LHCN-M2 (cell line): ENCODE results near the gene CCNL2. TPM values are rescaled to one million over a fixed set of nuclear protein-coding genes. Genes with fewer than 3 reads are reported as not detected.
"Not testable (repeated sequence)": the region's sequence is repeated elsewhere in the genome, so short reads cannot be mapped to it uniquely, and the experiment has no call there.

Experiments used
- DNase-seq: peaks from one replicate; pipeline ENCODE4 v3.0.0-alpha.2; 2012; ENCODE audit warnings: low read depth
- total RNA-seq: library from RNA; depleted of rRNA; stranded (reverse); fragments of >200 nt; gene quantifications from 2 replicates; pipeline ENCODE4 v1.2.3, GENCODE V29; 2014

CCNL2 gene
- total RNA-seq, 1 experiment from 2014 or later: 118 TPM

GRCh38 chr1:1419813-1420653, 20.9 kb upstream of the CCNL2 start:
- DNase-seq: no peak

- DNase-seq: no peak
These were observed 20.3 kb upstream of the CCNL2 start for GRCh38 chr1:1419363-1419812.

- no peak for DNase-seq
These were observed 19.6 kb upstream of the CCNL2 start for GRCh38 chr1:1418464-1419362.

GRCh38 chr1:1417825-1418463, 18.8 kb upstream of the CCNL2 start:
- DNase-seq: not testable (repeated sequence)

GRCh38 chr1:1417396-1417795, 18.3 kb upstream of the CCNL2 start:
- not testable (repeated sequence) for DNase-seq

- no peak for DNase-seq
These were observed 16.6 kb upstream of the CCNL2 start for GRCh38 chr1:1415751-1416150.

- DNase-seq: not testable (repeated sequence)
These were observed 13.3 kb upstream of the CCNL2 start for GRCh38 chr1:1412311-1412902.

- no peak for DNase-seq
These were observed 12.5 kb upstream of the CCNL2 start for GRCh38 chr1:1411626-1412025.

- DNase-seq: not testable (repeated sequence)
These were observed 11.1 kb upstream of the CCNL2 start for GRCh38 chr1:1410238-1410637.

- peak; percentile 45 for DNase-seq
These were observed 8.6 kb upstream of the CCNL2 start for GRCh38 chr1:1407636-1408318.

GRCh38 chr1:1406821-1407635, 7.9 kb upstream of the CCNL2 start, which contains the start of gene MRPL20:
Gene MRPL20 (minus strand): TSS chr1:1407293. CDS start chr1:1407217, 76 bp downstream.
- DNase-seq: peak; percentile 89

GRCh38 chr1:1406101-1406820, 7.1 kb upstream of the CCNL2 start:
- DNase-seq: no peak

- no peak for DNase-seq
These were observed 4.5 kb upstream of the CCNL2 start for GRCh38 chr1:1403653-1404052.

GRCh38 chr1:1402901-1403392, 3.8 kb upstream of the CCNL2 start:
- DNase-seq: not testable (repeated sequence)

GRCh38 chr1:1402072-1402900, 3.2 kb upstream of the CCNL2 start:
- peak; percentile 73 for DNase-seq

GRCh38 chr1:1401457-1402010, 2.4 kb upstream of the CCNL2 start:
- DNase-seq: no peak

- DNase-seq: no peak
These were observed 1.7 kb upstream of the CCNL2 start for GRCh38 chr1:1400576-1401456.
